Transverse colon (tissue), 4 donors: ENCODE data around the gene ITGA8. TPM values are rescaled to one million over a fixed set of nuclear protein-coding genes. Genes with fewer than 3 reads are reported as not detected.
A peak's percentile ranks its signal among the peaks of the same experiment; 100 is the strongest.

Experiments
- DNase-seq: peaks from one replicate; pipeline ENCODE4 v3.0.0-alpha.2; 2019
- H3K27ac ChIP-seq, 4 donors: fragments of 200-600 bp; sonication (generic); 2 replicates each; pipeline ENCODE4 v1.5.1; 2016 to 2018; ENCODE audit warnings: inconsistent platforms in 4 of 4
- H3K27me3 ChIP-seq: fragments of 200-600 bp; sonication (generic); 2 replicates; pipeline ENCODE4 v1.5.1; 2017; ENCODE audit warnings: inconsistent platforms
- H3K36me3 ChIP-seq, 4 donors: fragments of 200-600 bp; sonication (generic); 2 replicates each; pipeline ENCODE4 v1.5.1; 2017 to 2019; ENCODE audit warnings: inconsistent platforms in 4 of 4
- H3K4me1 ChIP-seq, 4 donors: fragments of 200-600 bp; sonication (generic); 2 replicates each; pipeline ENCODE4 v1.5.1; 2017 to 2020; ENCODE audit warnings: inconsistent platforms in 4 of 4
- H3K4me3 ChIP-seq, 4 donors: fragments of 200-600 bp; sonication (generic); 1 replicate in 1 of 4; 2 replicates in 3 of 4; pipeline versions ENCODE4 v1.5.1 to v1.6.1; 2017 to 2019; ENCODE audit warnings: inconsistent platforms in 4 of 4
- H3K9me3 ChIP-seq, 2 donors: fragments of 200-600 bp; sonication (generic); 2 replicates each; pipeline ENCODE4 v1.5.1; 2017 to 2019; ENCODE audit warnings: inconsistent platforms in 2 of 2
- EP300 ChIP-seq: sonication (generic); formaldehyde crosslinking; IDR thresholded peaks from one replicate; pipeline ENCODE4 v1.6.1; 2017; ENCODE audit warnings: antibody characterized with exemption, low read depth
- POLR2A ChIP-seq: fragments of 450-650 bp; IDR thresholded peaks from one replicate; pipeline ENCODE4 v1.6.1; 2016; ENCODE audit warnings: antibody characterized with exemption, mild to moderate bottlenecking, moderate library complexity
- POLR2AphosphoS5 ChIP-seq, 3 donors: sonication (generic); formaldehyde crosslinking; IDR thresholded peaks; one replicate each; pipeline ENCODE4 v1.6.1; 2016; ENCODE audit warnings: antibody characterized with exemption in 3 of 3
- WGBS, 2 donors: methylation state at CpG; one replicate each; pipeline ENCODE4 v1.1.5; 2018; ENCODE audit warnings: low coverage in 1 of 2; 5-methylcytosine and 5-hydroxymethylcytosine counted together
- in situ Hi-C, 4 donors: fragments of 200-750 bp; cut with MboI; loops; one replicate each; pipeline versions ENCODE4 v1.15.0 to v1.15.1; 2017; ENCODE audit warnings: low sequenced_read_pairs in 3 of 4, low pct_ligation_motif_present in 1 of 4, low pct_unique_long_range_greater_than_20kb in 1 of 4
- intact Hi-C: fragments of 100-400 bp; cut with DNase I; formaldehyde crosslinking; loops from one replicate; pipeline ENCODE4 v1.15.1; 2023; ENCODE audit warnings: low total_unique reads
- total RNA-seq, 4 donors: library from RNA; depleted of rRNA; stranded (reverse); fragments of >200 nt; gene quantifications; one replicate each; pipeline ENCODE4 v1.1.0, GENCODE V29; 2016
- TF ChIP-seq, protein P1 (sequence below), 5 experiments: fragments of 200-600 bp in 3 of 5; fragments of 450-650 bp in 2 of 5; sonication (generic) in 3 of 5; IDR thresholded peaks; 1 replicate in 2 of 5; 2 replicates in 3 of 5; pipeline ENCODE4 v1.5.1; 2016 to 2017; ENCODE audit warnings: antibody characterized with exemption in 5 of 5, inconsistent platforms in 3 of 5, mild to moderate bottlenecking in 2 of 5, moderate library complexity in 1 of 5

Gene ITGA8
- total RNA-seq, 4 donors from 2014 or later, result 1.4 to 4.9 (median 3.3) TPM; not detected in 1

- intact Hi-C loops (no loop called here), in situ Hi-C loops (loop anchor here in 1 of 4 donors (25.0 kb wide), 1 partner anchor 281 kb away; no protein-coding TSS in a partner anchor)
- TF ChIP-seq POLR2A, result no peak
- TF ChIP-seq, protein P1, sequence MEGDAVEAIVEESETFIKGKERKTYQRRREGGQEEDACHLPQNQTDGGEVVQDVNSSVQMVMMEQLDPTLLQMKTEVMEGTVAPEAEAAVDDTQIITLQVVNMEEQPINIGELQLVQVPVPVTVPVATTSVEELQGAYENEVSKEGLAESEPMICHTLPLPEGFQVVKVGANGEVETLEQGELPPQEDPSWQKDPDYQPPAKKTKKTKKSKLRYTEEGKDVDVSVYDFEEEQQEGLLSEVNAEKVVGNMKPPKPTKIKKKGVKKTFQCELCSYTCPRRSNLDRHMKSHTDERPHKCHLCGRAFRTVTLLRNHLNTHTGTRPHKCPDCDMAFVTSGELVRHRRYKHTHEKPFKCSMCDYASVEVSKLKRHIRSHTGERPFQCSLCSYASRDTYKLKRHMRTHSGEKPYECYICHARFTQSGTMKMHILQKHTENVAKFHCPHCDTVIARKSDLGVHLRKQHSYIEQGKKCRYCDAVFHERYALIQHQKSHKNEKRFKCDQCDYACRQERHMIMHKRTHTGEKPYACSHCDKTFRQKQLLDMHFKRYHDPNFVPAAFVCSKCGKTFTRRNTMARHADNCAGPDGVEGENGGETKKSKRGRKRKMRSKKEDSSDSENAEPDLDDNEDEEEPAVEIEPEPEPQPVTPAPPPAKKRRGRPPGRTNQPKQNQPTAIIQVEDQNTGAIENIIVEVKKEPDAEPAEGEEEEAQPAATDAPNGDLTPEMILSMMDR (IDR thresholded peaks at IDR 0.05), result no peak
- no peak for TF ChIP-seq POLR2AphosphoS5 (IDR thresholded peaks at IDR 0.05)
- no peak for TF ChIP-seq EP300
- peaks cover 0 to 12% (median 0%) of the 10 kb centered on the region in 4 donors for H3K4me1 ChIP-seq
- H3K4me3 ChIP-seq, result peak overlapping the region in 3 of 4 donors; percentile 40 to 51 (median 41)
- H3K27me3 ChIP-seq, result peaks cover 44% of the 10 kb centered on the region
- WGBS, 2 donors, result 29% methylated on average over 17 of the region's 17 CpGs; no CpG with 5 or more reads in 1 of the 2 donors
- H3K36me3 ChIP-seq, result no peaks in the 10 kb centered on the region
- H3K27ac ChIP-seq, result peak overlapping the region in 2 of 4 donors; percentile 56 to 67
- no peak for DNase-seq
- no peaks in the 10 kb centered on the region for H3K9me3 ChIP-seq
Observed at GRCh38 chr10:15718694-15719048, 1.1 kb downstream of the ITGA8 start.

DNA sequence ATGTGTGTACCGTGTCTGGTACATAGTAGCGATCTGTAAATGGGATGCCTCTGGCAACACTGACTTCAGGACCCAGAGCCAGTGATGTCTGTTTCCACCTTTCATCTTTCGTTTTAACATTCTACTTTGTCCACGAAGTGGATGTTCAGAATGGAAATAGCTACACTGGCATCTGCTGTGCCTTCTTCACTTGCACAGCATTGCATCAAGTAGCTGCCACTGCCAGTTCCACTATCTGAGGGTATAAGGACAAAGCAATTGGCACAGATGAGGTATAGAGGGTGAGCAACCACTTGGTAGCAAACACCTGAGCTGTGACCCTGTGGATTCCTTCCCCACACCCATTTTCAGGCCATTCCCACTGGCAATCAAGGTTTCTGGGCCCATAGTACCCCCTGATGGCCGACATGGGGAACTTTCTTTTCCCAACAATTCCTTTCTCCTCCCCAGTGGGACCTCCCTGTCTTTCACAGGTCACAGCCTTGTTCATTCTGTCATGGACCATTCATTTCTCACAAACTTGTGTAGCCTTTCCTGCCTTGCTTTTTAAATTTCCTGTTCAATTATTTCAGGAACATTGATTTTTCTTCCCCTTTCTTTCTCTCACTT is 4.0 kb downstream of the ITGA8 start:
- DNase-seq, result no peak
- Histone ChIP-seq H3K27me3 (peaks cover 37% of the 10 kb centered on the region), H3K9me3 (no peaks in the 10 kb centered on the region), H3K4me3 (no peak overlapping the region), H3K27ac (no peak overlapping the region), H3K4me1 (peaks cover 0 to 12% (median 0%) of the 10 kb centered on the region in 4 donors), H3K36me3 (no peaks in the 10 kb centered on the region)
- intact Hi-C loops (no loop called here), in situ Hi-C loops (loop anchor here in 1 of 4 donors (25.0 kb wide), 1 partner anchor 278 kb away; no protein-coding TSS in a partner anchor)
- 43 to 55% methylated on average over 5 of the region's 5 CpGs for WGBS, 2 donors
- TF ChIP-seq, protein P1 (IDR thresholded peaks at IDR 0.05), result peak in 4 of 5 experiments; percentile 24 to 47 (median 36)
- TF ChIP-seq EP300, result no peak

GRCh38 chr10:15714847-15715246 is 4.9 kb downstream of the ITGA8 start:
- peaks cover 0 to 8% (median 0%) of the 10 kb centered on the region in 4 donors for H3K4me1 ChIP-seq
- TF ChIP-seq POLR2A (no peak), EP300 (no peak), POLR2AphosphoS5 (IDR thresholded peaks at IDR 0.05) (no peak)
- TF ChIP-seq, protein P1 (IDR thresholded peaks at IDR 0.05), result no peak
- H3K27ac ChIP-seq, result no peak overlapping the region
- intact Hi-C loops, result no loop called here
- DNase-seq, result no peak
- no peak overlapping the region for H3K4me3 ChIP-seq
- in situ Hi-C loops, result loop anchor here in 1 of 4 donors (25.0 kb wide), 1 partner anchor 278 kb away; no protein-coding TSS in a partner anchor
- peaks cover 28% of the 10 kb centered on the region for H3K27me3 ChIP-seq
- H3K36me3 ChIP-seq, result no peaks in the 10 kb centered on the region
- WGBS, 2 donors, result 83 to 86% methylated on average over 5 of the region's 5 CpGs
- H3K9me3 ChIP-seq, result no peaks in the 10 kb centered on the region

DNA sequence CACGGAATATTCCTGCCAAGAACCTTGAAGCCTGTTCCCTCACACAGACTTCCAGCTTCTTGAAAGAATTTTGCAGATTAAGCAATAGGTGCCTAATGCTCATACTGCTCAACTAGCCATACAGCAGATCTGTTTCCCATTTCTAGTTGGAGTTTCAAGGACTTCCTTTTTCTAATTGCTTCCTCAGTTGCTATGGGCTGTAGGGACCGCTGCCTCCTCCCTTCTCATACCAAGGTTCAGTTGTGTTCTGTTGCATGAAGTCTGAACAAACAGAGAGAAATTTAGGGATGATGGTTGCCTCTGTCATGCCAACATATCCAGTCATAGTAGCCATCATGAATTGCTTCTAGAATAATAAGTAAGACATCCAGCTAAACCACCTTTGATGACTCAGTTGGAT is 6.8 kb downstream of the ITGA8 start:
- Histone ChIP-seq H3K27me3 (peaks cover 9% of the 10 kb centered on the region), H3K36me3 (no peaks in the 10 kb centered on the region), H3K4me1 (no peaks in the 10 kb centered on the region), H3K4me3 (no peak overlapping the region), H3K9me3 (no peaks in the 10 kb centered on the region), H3K27ac (no peak overlapping the region)
- in situ Hi-C loops (loop anchor here in 1 of 4 donors (25.0 kb wide), 1 partner anchor 276 kb away; no protein-coding TSS in a partner anchor), intact Hi-C loops (no loop called here)
- no peak for DNase-seq
- no peak for TF ChIP-seq POLR2A
- TF ChIP-seq POLR2AphosphoS5 (IDR thresholded peaks at IDR 0.05), result no peak
- TF ChIP-seq EP300, result no peak
- TF ChIP-seq, protein P1 (IDR thresholded peaks at IDR 0.05), result no peak
- 53 to 66% methylated on average over 2 of the region's 2 CpGs for WGBS, 2 donors
